H1 (cell line): ENCODE data around the gene ZP2. TPM values are rescaled to one million over a fixed set of nuclear protein-coding genes. Genes with fewer than 3 reads are reported as not detected.

ENCODE experiments used
- CTCF ChIA-PET: fragments of 300-600 bp; sonication (Branson Sonifier 250); formaldehyde crosslinking; loops from one replicate; lab custom pipeline; 2021; ENCODE audit not compliant: partially characterized antibody; lab: Charles Lee
- POLR2A ChIA-PET: fragments of 300-600 bp; sonication (Branson Sonifier 250); formaldehyde crosslinking; loops from one replicate; lab custom pipeline; 2021; ENCODE audit warnings: inconsistent platforms; ENCODE audit not compliant: partially characterized antibody; lab: Charles Lee
- DNase-seq, 2 experiments: peaks; one replicate each; pipeline versions ENCODE4 v3.0.0 to v3.0.0-alpha.2; 2010 to 2022; ENCODE audit warnings: low spot score in 2 of 2, low read depth in 1 of 2, mixed read lengths in 1 of 2
- FAIRE-seq: peaks from 2 replicates; lab custom pipeline; 2011; peaks lifted over from hg19 to GRCh38; lab: Jason Lieb, UNC
- H2AFZ ChIP-seq: 2 replicates; pipeline ENCODE4 v1.8.1; 2012; ENCODE audit warnings: low read length, inconsistent platforms
- H2AK5ac ChIP-seq: 2 replicates; pipeline ENCODE4 v1.6.1; 2013; ENCODE audit warnings: low read depth, low read length
- H2BK120ac ChIP-seq: replicated peaks from 2 replicates; pipeline ENCODE3; 2013; ENCODE audit warnings: low read depth, low read length, inconsistent platforms
- H2BK12ac ChIP-seq: 2 replicates; pipeline ENCODE4 v1.6.1; 2013; ENCODE audit warnings: low read depth, low read length
- H2BK15ac ChIP-seq: 2 replicates; pipeline ENCODE4 v1.6.1; 2013; ENCODE audit warnings: low read length
- H2BK20ac ChIP-seq: 2 replicates; pipeline ENCODE4 v1.6.1; 2013; ENCODE audit warnings: low read length
- H2BK5ac ChIP-seq: 2 replicates; pipeline ENCODE4 v1.6.1; 2013; ENCODE audit warnings: low read depth, low read length
- H3K14ac ChIP-seq: 2 replicates; pipeline ENCODE4 v1.6.1; 2013; ENCODE audit warnings: inconsistent platforms; ENCODE audit not compliant: insufficient read length
- H3K18ac ChIP-seq: 2 replicates; pipeline ENCODE4 v1.6.1; 2013; ENCODE audit warnings: low read length; ENCODE audit errors: extremely low read depth
- H3K23ac ChIP-seq: 2 replicates; pipeline ENCODE4 v1.6.1; 2013; ENCODE audit warnings: inconsistent platforms; ENCODE audit not compliant: insufficient read length
- H3K23me2 ChIP-seq: 2 replicates; pipeline ENCODE4 v1.6.1; 2013; ENCODE audit warnings: low read depth, low read length
- H3K27ac ChIP-seq: 2 replicates; pipeline ENCODE4 v1.6.1; 2011; ENCODE audit warnings: low read depth, low read length, inconsistent platforms
- H3K27me3 ChIP-seq, 4 experiments: replicated peaks in 1 of 4; 1 replicate in 1 of 4; 2 replicates in 3 of 4; pipeline versions ENCODE4 v1.6.1 to v1.8.1; 2011 to 2013; ENCODE audit warnings: low read length in 3 of 4, mild to moderate bottlenecking in 3 of 4, inconsistent platforms in 2 of 4, mixed read lengths in 2 of 4, moderate library complexity in 1 of 4; ENCODE audit not compliant: control insufficient read depth in 3 of 4, insufficient read depth in 3 of 4; ENCODE audit errors: extremely low read depth in 1 of 4
- H3K36me3 ChIP-seq, 4 experiments: 2 replicates each; pipeline versions ENCODE4 v1.6.1 to v1.8.1; 2011 to 2013; ENCODE audit warnings: mild to moderate bottlenecking in 4 of 4, low read length in 3 of 4, moderate library complexity in 2 of 4, control low read depth in 1 of 4, inconsistent platforms in 1 of 4; ENCODE audit not compliant: insufficient read depth in 4 of 4, control insufficient read depth in 2 of 4
- H3K4ac ChIP-seq: replicated peaks from 2 replicates; pipeline ENCODE3; 2013; ENCODE audit warnings: low read length, low read depth, mixed read lengths, inconsistent platforms; ENCODE audit not compliant: insufficient read length
- H3K4me1 ChIP-seq, 4 experiments: replicated peaks in 1 of 4; 1 replicate in 1 of 4; 2 replicates in 3 of 4; pipeline versions ENCODE4 v1.6.1 to v1.8.1; 2011 to 2013; ENCODE audit warnings: low read length in 3 of 4, inconsistent platforms in 2 of 4, mixed read lengths in 1 of 4; ENCODE audit not compliant: insufficient read depth in 4 of 4, control insufficient read depth in 3 of 4
- H3K4me2 ChIP-seq, 2 experiments: 2 replicates each; pipeline versions ENCODE4 v1.6.1 to v1.8.1; 2011 to 2013; ENCODE audit warnings: low read depth in 2 of 2, low read length in 2 of 2, control low read depth in 1 of 2, inconsistent platforms in 1 of 2, mild to moderate bottlenecking in 1 of 2; ENCODE audit not compliant: insufficient read depth in 1 of 2
- H3K4me3 ChIP-seq, 4 experiments: fragments of 200-600, 300-600 bp in 1 of 4; sonication (generic), shearing (Covaris generic), sonication (Bioruptor Twin) in 1 of 4; 2 replicates each; pipeline versions ENCODE4 v1.5.1 to v1.8.1; 2011 to 2016; ENCODE audit warnings: low read length in 4 of 4, low read depth in 3 of 4, control low read depth in 2 of 4, inconsistent platforms in 2 of 4, mild to moderate bottlenecking in 2 of 4, mixed read lengths in 1 of 4, moderate library complexity in 1 of 4; ENCODE audit not compliant: insufficient read depth in 2 of 4; ENCODE audit errors: extremely low read depth in 1 of 4
- H3K56ac ChIP-seq: replicated peaks from 2 replicates; pipeline ENCODE3; 2013; ENCODE audit warnings: low read depth, mild to moderate bottlenecking, mixed read lengths, low read length, inconsistent platforms; ENCODE audit not compliant: insufficient read length
- H3K79me1 ChIP-seq: 2 replicates; pipeline ENCODE4 v1.6.1; 2013; ENCODE audit warnings: low read depth, low read length, control low read depth
- H3K79me2 ChIP-seq, 2 experiments: 2 replicates each; pipeline versions ENCODE4 v1.6.1 to v1.8.1; 2012 to 2013; ENCODE audit warnings: low read length in 2 of 2, mild to moderate bottlenecking in 2 of 2, inconsistent platforms in 1 of 2; ENCODE audit not compliant: insufficient read depth in 2 of 2, control insufficient read depth in 1 of 2
- H3K9ac ChIP-seq, 4 experiments: replicated peaks in 1 of 4; 1 replicate in 1 of 4; 2 replicates in 3 of 4; pipeline versions ENCODE4 v1.6.1 to v1.8.1; 2011 to 2013; ENCODE audit warnings: low read depth in 3 of 4, low read length in 3 of 4, control low read depth in 2 of 4, mild to moderate bottlenecking in 2 of 4, moderate library complexity in 2 of 4, inconsistent platforms in 1 of 4; ENCODE audit errors: extremely low read depth in 1 of 4
- H3K9me3 ChIP-seq, 2 experiments: 2 replicates each; pipeline versions ENCODE4 v1.6.1 to v1.8.1; 2012 to 2013; ENCODE audit warnings: mild to moderate bottlenecking in 2 of 2, moderate library complexity in 2 of 2, control low read depth in 1 of 2, inconsistent platforms in 1 of 2, low read depth in 1 of 2, low read length in 1 of 2, mixed read lengths in 1 of 2; ENCODE audit not compliant: insufficient read depth in 2 of 2
- H4K20me1 ChIP-seq, 2 experiments: replicated peaks in 1 of 2; 2 replicates each; pipeline versions ENCODE3 to v1.8.1; 2011 to 2013; ENCODE audit warnings: inconsistent platforms in 2 of 2, low read length in 2 of 2, mild to moderate bottlenecking in 1 of 2; ENCODE audit not compliant: insufficient read depth in 2 of 2, control insufficient read depth in 1 of 2
- H4K5ac ChIP-seq: 2 replicates; pipeline ENCODE4 v1.6.1; 2013; ENCODE audit warnings: low read length, low read depth, mixed read lengths, inconsistent platforms; ENCODE audit not compliant: insufficient read length
- H4K8ac ChIP-seq: 2 replicates; pipeline ENCODE4 v1.8.0; 2013; ENCODE audit warnings: mild to moderate bottlenecking, moderate library complexity, low read length, inconsistent platforms; ENCODE audit not compliant: insufficient read depth; ENCODE audit errors: extremely low read depth
- H4K91ac ChIP-seq: replicated peaks from 2 replicates; pipeline ENCODE3; 2013; ENCODE audit warnings: low read length, mixed read lengths, inconsistent platforms; ENCODE audit not compliant: insufficient read length
- CHD1 ChIP-seq: IDR thresholded peaks from 2 replicates; pipeline ENCODE4 v1.6.1; 2012; ENCODE audit warnings: low read depth, low read length, improper control_type of control experiment
- HDAC2 ChIP-seq, 2 experiments: fragments of 300-600 bp in 1 of 2; sonication (generic) in 1 of 2; IDR thresholded peaks; 2 replicates each; pipeline ENCODE4 v1.6.1; 2011 to 2012; ENCODE audit warnings: low read depth in 2 of 2, low read length in 2 of 2, mild to moderate bottlenecking in 2 of 2, moderate library complexity in 2 of 2, borderline replicate concordance in 1 of 2, inconsistent platforms in 1 of 2
- JUN ChIP-seq: IDR thresholded peaks from 2 replicates; pipeline ENCODE4 v1.6.1; 2011; ENCODE audit warnings: low read depth, mild to moderate bottlenecking, improper control_type of control experiment, low read length
- PHF8 ChIP-seq: fragments of 200-600 bp; sonication (generic); conservative IDR thresholded peaks from 2 replicates; pipeline ENCODE4 v1.7.1; 2012; ENCODE audit warnings: low read depth, mild to moderate bottlenecking, inconsistent platforms, low read length, moderate library complexity
- SUZ12 ChIP-seq: fragments of 200-600 bp; sonication (generic); IDR thresholded peaks from 2 replicates; pipeline ENCODE4 v1.6.1; 2012; ENCODE audit warnings: mild to moderate bottlenecking, inconsistent platforms, low read length, moderate library complexity, mixed read lengths
- TCF12 ChIP-seq: IDR thresholded peaks from 2 replicates; pipeline ENCODE4 v1.6.1; 2011; ENCODE audit warnings: low read depth, mild to moderate bottlenecking, low read length
- ZNF274 ChIP-seq: IDR thresholded peaks from 2 replicates; pipeline ENCODE4 v1.7.0; 2012; ENCODE audit warnings: low read length, borderline replicate concordance; ENCODE audit errors: extremely low read depth
- WGBS, 2 experiments: shearing (Covaris generic) in 1 of 2; methylation state at CpG; one replicate each; pipeline versions ENCODE4 v1.1.6 to v1.1.7; 2013 to 2015; ENCODE audit warnings: low lambda C conversion rate in 2 of 2, mixed read lengths in 2 of 2, inconsistent platforms in 1 of 2, low coverage in 1 of 2, missing lambda C conversion rate in 1 of 2; ENCODE audit not compliant: insufficient replicate concordance in 2 of 2, insufficient coverage in 1 of 2, insufficient read length in 1 of 2; ENCODE audit errors: extremely low coverage in 1 of 2, missing lambda C conversion rate in 1 of 2; 5-methylcytosine and 5-hydroxymethylcytosine counted together
- polyA plus RNA-seq, 7 experiments: library from polyadenylated mRNA; depleted of rRNA in 3 of 7; stranded (reverse) in 5 of 7; unstranded in 2 of 7; fragments of >200 nt in 5 of 7; fragments of 200-250 nt in 2 of 7; gene quantifications; 1 replicate in 5 of 7; 2 replicates in 1 of 7; 4 replicates in 1 of 7; pipeline versions ENCODE4 v1.2.1 to v1.2.3, GENCODE V29; 2011 to 2013; ENCODE audit warnings: missing spikeins in 2 of 7, mixed read lengths in 2 of 7
- total RNA-seq: library from RNA; stranded (reverse); fragmentation: NEBNext Ultra II Directional; extraction: Animal tissue kit (Norgen Biotek cat#: 25700); gene quantifications from 2 replicates; pipeline ENCODE4 v1.2.1, GENCODE V29; 2021

Gene ZP2
- total and polyA plus RNA-seq, 2 of the 8 experiments (the other 6 are each of a cell fraction or from before 2014, with no cell fraction given), result not detected

DNA sequence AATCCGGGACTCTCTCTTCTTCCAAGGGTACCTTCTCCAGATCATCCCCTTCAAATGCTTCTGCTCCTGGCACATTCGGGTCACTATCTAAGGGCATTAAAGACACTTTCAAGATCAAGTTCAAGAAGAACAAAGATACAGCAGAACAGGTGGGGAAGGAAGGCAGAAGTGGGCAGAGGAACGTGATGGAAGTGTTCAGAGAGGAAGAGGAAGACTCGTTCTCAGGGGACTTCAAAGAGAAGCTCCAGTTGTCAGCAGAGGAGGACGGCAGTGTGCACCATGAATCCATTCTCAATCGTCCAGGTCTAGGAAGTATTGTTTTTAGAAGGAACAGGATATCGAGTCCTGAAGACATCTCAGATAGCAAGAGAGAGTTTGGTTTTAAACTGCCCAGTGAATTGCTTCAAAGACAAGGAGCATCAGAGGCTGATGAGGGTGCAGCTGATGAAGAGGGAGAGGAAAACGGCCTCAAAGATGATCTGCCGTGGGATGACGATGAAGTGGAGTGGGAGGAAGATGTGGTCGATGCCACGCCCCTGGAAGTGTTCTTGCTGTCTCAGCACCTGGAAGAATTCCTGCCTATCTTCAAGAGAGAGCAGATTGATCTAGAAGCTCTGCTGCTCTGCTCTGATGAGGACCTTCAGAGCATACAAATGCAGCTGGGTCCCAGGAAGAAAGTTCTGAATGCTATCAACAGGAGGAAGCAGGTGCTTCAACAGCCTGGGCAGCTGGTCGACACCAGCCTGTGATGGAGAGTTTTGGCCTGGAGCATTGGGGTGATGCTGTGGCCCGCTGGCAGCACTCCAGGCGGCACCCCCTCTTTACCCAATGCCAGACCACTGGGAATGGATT lies 38.9 kb upstream of the ZP2 start:
- DNase-seq, result no peak
- WGBS, 2 experiments, result 88% methylated on average over 15 of the region's 15 CpGs; no CpG with 5 or more reads in 1 of the 2 experiments
- POLR2A ChIA-PET, result no interaction called here
- TF ChIP-seq JUN (no peak), SUZ12 (no peak), CHD1 (no peak), ZNF274 (no peak), TCF12 (no peak), PHF8 (no peak), HDAC2 (IDR thresholded peaks at IDR 0.05; ENCODE audit: borderline replicate concordance in 1 of 2, low read depth in 2 of 2, low read length in 2 of 2) (no peak)
- TF ChIP-seq, all 59 proteins: peak for 0
- Histone ChIP-seq H3K14ac (no peak overlapping the region), H3K56ac (no peak overlapping the region), H3K79me1 (no peaks in the 10 kb centered on the region), H4K91ac (no peak overlapping the region), H2AK5ac (no peak overlapping the region), H3K27me3 (no peaks in the 10 kb centered on the region), H3K4me3 (no peak overlapping the region), H3K36me3 (no peaks in the 10 kb centered on the region), H2BK20ac (no peak overlapping the region), H2BK15ac (no peak overlapping the region), H3K4me2 (no peak overlapping the region), H2BK12ac (no peak overlapping the region), H3K9ac (no peak overlapping the region), H4K8ac (no peak overlapping the region), H3K23me2 (no peaks in the 10 kb centered on the region), H3K27ac (no peak overlapping the region), H3K9me3 (no peaks in the 10 kb centered on the region), H3K4ac (no peak overlapping the region), H4K5ac (no peak overlapping the region), H3K79me2 (no peaks in the 10 kb centered on the region), H2BK5ac (no peak overlapping the region), H3K18ac (no peak overlapping the region), H2AFZ (no peak overlapping the region), H3K4me1 (no peaks in the 10 kb centered on the region), H2BK120ac (no peak overlapping the region), H4K20me1 (no peaks in the 10 kb centered on the region), H3K23ac (no peak overlapping the region)
- CTCF ChIA-PET, result no interaction called here
- FAIRE-seq, result no peak
